Retinal pigment epithelial cell (primary cell): ENCODE results near the gene HOXB6.

Source experiments
- DNase-seq: peaks from one replicate; pipeline ENCODE4 v3.0.0-alpha.2; 2010; ENCODE audit warnings: low read depth
- H3K4me3 ChIP-seq: 2 replicates; pipeline ENCODE4 v1.5.1; 2011; ENCODE audit warnings: mild to moderate bottlenecking, low read length, control low read depth, moderate library complexity
- TF ChIP-seq, protein P1 (sequence below): conservative IDR thresholded peaks from 2 replicates; pipeline ENCODE4 v1.5.1; 2011; ENCODE audit warnings: low read depth, low read length, control low read depth, inconsistent platforms

HOXB6 gene

GRCh38 chr17:48617471-48618255, 12.9 kb upstream of the HOXB6 start:
- TF ChIP-seq, protein P1, sequence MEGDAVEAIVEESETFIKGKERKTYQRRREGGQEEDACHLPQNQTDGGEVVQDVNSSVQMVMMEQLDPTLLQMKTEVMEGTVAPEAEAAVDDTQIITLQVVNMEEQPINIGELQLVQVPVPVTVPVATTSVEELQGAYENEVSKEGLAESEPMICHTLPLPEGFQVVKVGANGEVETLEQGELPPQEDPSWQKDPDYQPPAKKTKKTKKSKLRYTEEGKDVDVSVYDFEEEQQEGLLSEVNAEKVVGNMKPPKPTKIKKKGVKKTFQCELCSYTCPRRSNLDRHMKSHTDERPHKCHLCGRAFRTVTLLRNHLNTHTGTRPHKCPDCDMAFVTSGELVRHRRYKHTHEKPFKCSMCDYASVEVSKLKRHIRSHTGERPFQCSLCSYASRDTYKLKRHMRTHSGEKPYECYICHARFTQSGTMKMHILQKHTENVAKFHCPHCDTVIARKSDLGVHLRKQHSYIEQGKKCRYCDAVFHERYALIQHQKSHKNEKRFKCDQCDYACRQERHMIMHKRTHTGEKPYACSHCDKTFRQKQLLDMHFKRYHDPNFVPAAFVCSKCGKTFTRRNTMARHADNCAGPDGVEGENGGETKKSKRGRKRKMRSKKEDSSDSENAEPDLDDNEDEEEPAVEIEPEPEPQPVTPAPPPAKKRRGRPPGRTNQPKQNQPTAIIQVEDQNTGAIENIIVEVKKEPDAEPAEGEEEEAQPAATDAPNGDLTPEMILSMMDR: no peak
- DNase-seq: no peak
- H3K4me3 ChIP-seq: no peak overlapping the region

- H3K4me3 ChIP-seq: no peak overlapping the region
- no peak for DNase-seq
- TF ChIP-seq, protein P1: no peak
These were observed 12.1 kb upstream of the HOXB6 start for GRCh38 chr17:48616717-48617470.

DNA sequence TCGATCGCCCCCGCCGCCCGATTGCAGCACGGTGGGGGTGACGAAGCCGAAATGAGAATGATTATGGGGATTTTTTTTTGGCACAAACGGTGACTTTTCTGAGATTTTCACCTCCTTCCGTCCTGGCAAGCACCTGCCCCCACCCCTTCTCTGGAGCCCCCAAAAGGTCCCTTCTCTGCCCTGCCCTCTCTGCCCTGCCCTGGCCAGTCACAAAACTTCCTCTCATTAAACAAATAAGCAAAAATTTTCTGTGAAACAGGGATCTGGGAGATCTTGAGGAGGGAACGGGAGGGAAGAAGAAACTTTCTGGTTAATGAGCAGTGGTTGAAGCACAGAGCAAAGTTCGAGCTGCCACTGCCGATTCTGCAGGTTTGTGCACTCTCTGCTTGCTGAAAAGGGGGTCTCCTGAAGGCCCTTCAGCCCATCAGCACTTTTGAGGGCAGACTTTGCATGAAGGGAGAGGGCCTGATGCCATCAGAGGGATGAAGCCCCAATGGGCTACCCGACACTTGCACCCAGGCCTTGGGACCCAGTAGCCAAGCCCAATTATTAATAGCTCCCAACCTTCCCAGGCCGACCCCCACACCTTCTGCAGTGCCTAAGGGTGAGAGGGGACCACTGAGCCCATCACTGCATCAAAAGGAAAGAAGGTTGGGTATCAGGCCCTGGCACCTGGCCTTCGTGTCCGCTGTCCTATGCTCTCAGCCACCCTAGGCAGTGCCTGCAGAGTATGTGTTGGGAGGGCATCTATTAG, 11.4 kb upstream of the HOXB6 start:
- TF ChIP-seq, protein P1: no peak
- no peak overlapping the region for H3K4me3 ChIP-seq

DNA sequence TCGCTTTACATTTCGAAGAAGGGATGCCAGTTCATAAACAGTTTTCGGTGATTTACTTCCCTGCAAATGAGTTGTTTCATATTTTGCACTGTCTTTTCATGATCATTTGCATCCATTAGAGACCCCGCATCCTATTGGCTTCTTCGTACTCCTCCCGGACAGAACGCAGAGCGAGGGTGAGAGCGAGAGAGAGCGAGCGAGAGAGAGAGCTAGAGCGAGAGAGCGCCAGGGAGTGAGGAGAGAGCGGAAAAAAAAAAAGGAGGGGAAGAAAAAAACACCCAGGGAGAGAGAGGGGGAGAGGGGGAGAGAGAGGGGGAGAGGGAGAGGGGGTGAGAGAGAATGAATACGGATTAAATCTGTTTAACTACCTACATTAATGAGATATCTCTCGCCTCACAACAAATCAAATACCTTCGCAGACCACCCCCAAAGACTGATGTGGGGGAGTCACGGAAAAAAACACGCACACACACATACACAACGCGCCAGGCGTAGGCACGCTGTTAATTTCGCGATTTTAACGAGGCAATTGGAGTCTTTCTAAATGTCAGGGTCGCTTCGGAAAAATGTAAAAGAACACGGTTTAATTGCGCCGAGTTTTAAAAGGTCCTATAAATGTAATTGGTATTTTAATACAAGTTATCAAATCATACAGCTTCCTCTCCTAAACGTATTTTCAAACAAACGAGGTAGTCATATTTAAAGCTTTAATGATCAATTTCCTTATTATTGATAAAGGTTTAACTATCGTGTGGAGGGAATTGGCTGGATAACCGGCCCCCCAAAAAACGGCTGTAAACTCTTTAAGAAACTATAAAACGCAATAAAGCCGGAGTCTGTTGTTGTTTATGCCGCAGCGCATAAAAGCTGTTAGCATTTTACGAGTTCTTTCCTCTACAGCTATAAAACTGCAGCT, 10.5 kb upstream of the HOXB6 start, which contains the start of gene HOXB8:
TSS of gene HOXB8 (minus strand) at position 246 of the 916 bp plus-strand sequence. CDS start 588 bp downstream, outside the sequence.
- no peak for DNase-seq
- no peak within 1 kb of the TSS for H3K4me3 ChIP-seq
- TF ChIP-seq, protein P1: no peak

More for the DNA sequence above, 11.4 kb upstream of the HOXB6 start:
- DNase-seq: no peak

GRCh38 chr17:48613862-48614694, 9.3 kb upstream of the HOXB6 start:
- no peak overlapping the region for H3K4me3 ChIP-seq
- TF ChIP-seq, protein P1: no peak
- no peak for DNase-seq
